Activated CD8-positive, alpha-beta T cell treated with anti-CD3 and anti-CD28 coated beads for 36 hours (primary cell): Measurements from ENCODE around the gene ADGRB3. TPM values are rescaled to one million over a fixed set of nuclear protein-coding genes. Genes with fewer than 3 reads are reported as not detected.

Source experiments
- ATAC-seq: fragments of 200-7000 bp; cut with Tn5 transposase; one replicate; pipeline ENCODE4 v1.10.0; 2021; ENCODE audit warnings: mild to moderate bottlenecking, moderate library complexity
- CTCF ChIA-PET: fragments of 350-600 bp; sonication (Branson Sonifier 250); formaldehyde crosslinking; loops from one replicate; lab custom pipeline; 2021; ENCODE audit warnings: antibody characterized with exemption; lab: Charles Lee
- POLR2A ChIA-PET: fragments of 350-600 bp; sonication (Branson Sonifier 250); formaldehyde crosslinking; loops from one replicate; lab custom pipeline; 2021; ENCODE audit warnings: antibody characterized with exemption; lab: Charles Lee
- DNase-seq: peaks from one replicate; pipeline ENCODE4 v3.0.0-alpha.2; 2020
- H3K27ac Mint-ChIP-seq: one replicate; pipeline ENCODE4 v1.8.0; 2021; ENCODE audit warnings: mild to moderate bottlenecking, mixed read lengths
- H3K27me3 Mint-ChIP-seq: one replicate; pipeline ENCODE4 v1.8.0; 2021; ENCODE audit warnings: mixed read lengths
- H3K36me3 Mint-ChIP-seq: one replicate; pipeline ENCODE4 v1.8.0; 2021; ENCODE audit warnings: low read depth, mixed read lengths
- H3K4me1 Mint-ChIP-seq: one replicate; pipeline ENCODE4 v1.8.0; 2021; ENCODE audit warnings: low read depth, mixed read lengths
- H3K4me3 Mint-ChIP-seq: one replicate; pipeline ENCODE4 v1.8.0; 2021; ENCODE audit warnings: mild to moderate bottlenecking, moderate library complexity, mixed read lengths
- H3K9me3 Mint-ChIP-seq: one replicate; pipeline ENCODE4 v1.8.0; 2021; ENCODE audit warnings: mixed read lengths
- intact Hi-C: fragments of 100-400 bp; cut with micrococcal nuclease; formaldehyde crosslinking; loops from one replicate; pipeline ENCODE4 v1.10.0; 2022
- total RNA-seq, 2 experiments: library from RNA; stranded (reverse); gene quantifications; one replicate each; pipeline ENCODE4 v1.2.3, GENCODE V29; 2021
- TF ChIP-seq, protein P1 (sequence below): fragments of 200-600 bp; IDR thresholded peaks from one replicate; pipeline ENCODE4 v1.8.0; 2022; ENCODE audit warnings: antibody characterized with exemption, mild to moderate bottlenecking

ADGRB3 gene
- total RNA-seq, 2 experiments from 2014 or later, result not detected

DNA sequence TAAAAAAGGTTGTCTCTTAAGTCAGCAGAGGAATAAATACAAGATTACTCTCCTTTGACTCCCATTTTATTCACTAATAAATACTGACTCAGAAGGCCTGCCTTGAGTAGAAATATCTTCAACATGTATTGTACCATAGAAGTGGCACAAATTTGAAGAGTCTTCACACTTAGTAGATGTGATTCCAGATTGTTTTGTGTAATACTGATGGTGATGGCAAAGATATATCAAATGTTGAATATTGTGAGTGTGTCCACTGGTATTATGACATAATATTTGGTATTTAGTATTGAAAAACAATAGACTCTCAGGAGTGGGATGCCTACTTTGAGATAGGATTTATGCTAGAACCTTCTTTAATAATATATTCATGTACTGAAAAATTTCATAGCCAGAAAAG is 7.0 kb downstream of the ADGRB3 start:
- no peaks in the 10 kb centered on the region for H3K4me1 Mint-ChIP-seq
- DNase-seq, result no peak
- ChIA-PET POLR2A (no interaction called here), CTCF (no interaction called here)
- no peak overlapping the region for H3K27ac Mint-ChIP-seq
- ATAC-seq, result no peak
- no peaks in the 10 kb centered on the region for H3K9me3 Mint-ChIP-seq
- no peak overlapping the region for H3K4me3 Mint-ChIP-seq
- TF ChIP-seq, protein P1, sequence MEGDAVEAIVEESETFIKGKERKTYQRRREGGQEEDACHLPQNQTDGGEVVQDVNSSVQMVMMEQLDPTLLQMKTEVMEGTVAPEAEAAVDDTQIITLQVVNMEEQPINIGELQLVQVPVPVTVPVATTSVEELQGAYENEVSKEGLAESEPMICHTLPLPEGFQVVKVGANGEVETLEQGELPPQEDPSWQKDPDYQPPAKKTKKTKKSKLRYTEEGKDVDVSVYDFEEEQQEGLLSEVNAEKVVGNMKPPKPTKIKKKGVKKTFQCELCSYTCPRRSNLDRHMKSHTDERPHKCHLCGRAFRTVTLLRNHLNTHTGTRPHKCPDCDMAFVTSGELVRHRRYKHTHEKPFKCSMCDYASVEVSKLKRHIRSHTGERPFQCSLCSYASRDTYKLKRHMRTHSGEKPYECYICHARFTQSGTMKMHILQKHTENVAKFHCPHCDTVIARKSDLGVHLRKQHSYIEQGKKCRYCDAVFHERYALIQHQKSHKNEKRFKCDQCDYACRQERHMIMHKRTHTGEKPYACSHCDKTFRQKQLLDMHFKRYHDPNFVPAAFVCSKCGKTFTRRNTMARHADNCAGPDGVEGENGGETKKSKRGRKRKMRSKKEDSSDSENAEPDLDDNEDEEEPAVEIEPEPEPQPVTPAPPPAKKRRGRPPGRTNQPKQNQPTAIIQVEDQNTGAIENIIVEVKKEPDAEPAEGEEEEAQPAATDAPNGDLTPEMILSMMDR, result no peak
- intact Hi-C loops, result no loop called here
- H3K27me3 Mint-ChIP-seq, result peaks cover 17% of the 10 kb centered on the region
- no peaks in the 10 kb centered on the region for H3K36me3 Mint-ChIP-seq

DNA sequence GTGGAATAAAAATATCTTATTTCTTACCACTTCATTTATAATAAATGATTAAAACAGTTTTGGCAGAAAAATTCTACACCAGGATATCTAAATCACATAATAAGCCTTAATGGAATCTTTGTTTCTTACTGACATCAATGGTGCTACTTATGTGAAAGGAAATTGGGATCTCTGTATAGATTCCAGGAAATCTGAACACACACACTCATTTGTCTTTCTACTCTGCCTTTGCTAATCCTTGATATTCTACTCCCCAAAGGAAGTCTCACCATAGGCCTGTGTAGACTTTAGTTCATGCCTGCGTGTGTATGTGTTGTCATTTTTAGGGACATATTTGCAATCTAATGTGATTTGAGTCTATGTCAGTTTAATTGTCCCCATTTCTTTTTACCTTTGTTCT is 7.9 kb downstream of the ADGRB3 start:
- H3K4me3 Mint-ChIP-seq, result no peak overlapping the region
- TF ChIP-seq, protein P1, result no peak
- H3K27me3 Mint-ChIP-seq, result peaks cover 11% of the 10 kb centered on the region
- ChIA-PET POLR2A (no interaction called here), CTCF (no interaction called here)
- intact Hi-C loops, result no loop called here
- no peaks in the 10 kb centered on the region for H3K4me1 Mint-ChIP-seq
- ATAC-seq (no peak), DNase-seq (no peak)
- H3K9me3 Mint-ChIP-seq, result no peaks in the 10 kb centered on the region
- H3K36me3 Mint-ChIP-seq, result no peaks in the 10 kb centered on the region
- H3K27ac Mint-ChIP-seq, result no peak overlapping the region

DNA sequence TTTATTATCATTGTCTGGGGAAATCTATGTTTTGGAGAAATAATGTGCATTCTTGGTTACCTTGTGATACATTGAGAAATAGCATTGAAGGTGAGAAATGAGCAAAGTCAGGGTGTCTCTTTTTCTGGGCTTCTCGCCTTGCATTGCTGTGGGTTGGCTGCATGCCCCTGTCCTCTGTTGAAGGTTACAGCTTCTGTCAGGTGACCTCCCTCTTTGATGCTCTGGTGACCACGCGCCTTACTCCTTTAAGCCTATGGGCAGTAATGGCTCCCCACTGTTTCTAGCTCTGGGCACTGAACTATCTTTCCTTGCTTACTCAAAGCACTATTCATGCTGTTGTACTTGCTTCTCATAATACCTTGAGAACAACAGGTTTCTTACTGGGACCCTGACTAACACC is 14.6 kb downstream of the ADGRB3 start:
- ChIA-PET POLR2A (no interaction called here), CTCF (no interaction called here)
- TF ChIP-seq, protein P1, result no peak
- H3K27me3 Mint-ChIP-seq, result no peaks in the 10 kb centered on the region
- H3K27ac Mint-ChIP-seq, result no peak overlapping the region
- no peaks in the 10 kb centered on the region for H3K4me1 Mint-ChIP-seq
- no peak for DNase-seq
- H3K4me3 Mint-ChIP-seq, result no peak overlapping the region
- intact Hi-C loops, result no loop called here
- ATAC-seq, result no peak
- no peaks in the 10 kb centered on the region for H3K36me3 Mint-ChIP-seq
- no peaks in the 10 kb centered on the region for H3K9me3 Mint-ChIP-seq

DNA sequence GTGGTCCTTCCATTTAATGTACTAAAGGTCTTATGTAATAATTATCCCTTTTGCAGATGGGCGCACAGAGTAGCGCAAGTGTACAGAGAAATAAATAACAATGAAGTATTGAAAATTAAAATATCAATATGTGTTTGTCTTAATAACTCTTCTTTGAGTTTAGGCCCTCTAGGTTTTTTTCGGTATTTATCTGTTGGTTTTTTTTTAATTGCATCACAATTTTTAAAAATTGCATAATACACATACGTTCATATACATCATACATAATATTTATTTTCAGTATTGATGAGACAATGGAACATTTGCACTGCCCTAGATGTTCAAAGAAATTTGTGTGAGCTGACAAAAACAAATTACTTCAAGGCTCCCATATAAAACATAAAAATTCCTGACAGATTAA is 15.1 kb downstream of the ADGRB3 start:
- CTCF ChIA-PET, result no interaction called here
- TF ChIP-seq, protein P1, result no peak
- H3K4me1 Mint-ChIP-seq, result no peaks in the 10 kb centered on the region
- H3K27me3 Mint-ChIP-seq, result no peaks in the 10 kb centered on the region
- POLR2A ChIA-PET, result no interaction called here
- no peak for ATAC-seq
- no peak for DNase-seq
- no peak overlapping the region for H3K4me3 Mint-ChIP-seq
- intact Hi-C loops, result no loop called here
- no peak overlapping the region for H3K27ac Mint-ChIP-seq
- H3K36me3 Mint-ChIP-seq, result no peaks in the 10 kb centered on the region
- H3K9me3 Mint-ChIP-seq, result no peaks in the 10 kb centered on the region

DNA sequence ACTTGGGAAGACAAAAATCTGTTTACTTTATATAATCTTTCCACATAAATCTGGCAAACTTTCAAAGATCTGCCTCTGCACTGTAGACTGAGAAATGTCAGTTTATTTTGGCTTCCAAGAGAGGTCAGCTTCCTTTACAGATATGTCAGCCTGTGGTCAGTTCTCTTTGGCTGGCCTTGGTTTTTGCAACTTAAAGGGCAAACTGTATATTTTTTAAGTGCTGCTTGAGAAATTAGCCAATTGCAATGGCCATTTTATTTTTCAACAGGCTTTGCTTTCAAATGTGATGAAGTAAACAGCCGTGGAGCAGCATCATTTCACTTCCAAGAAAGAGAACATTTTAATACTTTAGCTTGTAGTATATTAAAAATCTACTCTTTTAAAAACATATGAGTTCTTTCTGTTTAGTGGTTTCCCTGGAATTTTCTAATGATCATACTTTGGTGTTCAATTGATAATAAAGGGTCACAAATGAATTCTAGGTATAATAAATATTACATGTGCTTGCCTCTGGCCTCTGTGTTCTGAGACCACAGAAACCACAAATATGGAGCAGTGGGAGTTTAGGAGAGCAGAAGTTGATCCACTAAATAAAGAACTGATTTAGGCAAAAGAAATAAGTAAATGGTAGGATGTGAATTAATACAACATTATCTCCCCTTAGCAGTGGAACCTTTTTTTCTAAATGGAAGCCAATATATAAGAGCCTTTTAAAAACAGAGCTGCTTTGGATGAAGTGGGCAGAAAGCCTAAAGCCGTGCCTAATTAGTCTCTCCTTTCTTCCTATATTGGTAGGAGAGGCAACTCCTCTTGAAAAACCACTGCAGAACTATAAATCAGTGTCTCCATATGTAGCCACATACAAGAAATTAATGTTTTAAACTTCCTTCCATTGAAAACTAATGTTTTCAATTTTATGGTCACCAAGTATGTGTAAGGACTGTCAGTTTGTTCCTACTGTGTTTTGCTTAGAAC is 16.2 kb downstream of the ADGRB3 start:
- H3K4me1 Mint-ChIP-seq, result no peaks in the 10 kb centered on the region

More for the DNA sequence above, 16.2 kb downstream of the ADGRB3 start:
- H3K9me3 Mint-ChIP-seq, result no peaks in the 10 kb centered on the region
- ATAC-seq, result no peak
- H3K27me3 Mint-ChIP-seq, result no peaks in the 10 kb centered on the region
- no peak overlapping the region for H3K27ac Mint-ChIP-seq
- POLR2A ChIA-PET, result no interaction called here
- DNase-seq, result no peak
- H3K36me3 Mint-ChIP-seq, result no peaks in the 10 kb centered on the region
- intact Hi-C loops, result no loop called here
- TF ChIP-seq, protein P1, result no peak
- CTCF ChIA-PET, result no interaction called here
- no peak overlapping the region for H3K4me3 Mint-ChIP-seq
